Right ventricle myocardium inferior (tissue), 1 donor: ENCODE data around the gene WDR89. TPM values are rescaled to one million over a fixed set of nuclear protein-coding genes. Genes with fewer than 3 reads are reported as not detected.
A peak's percentile ranks its signal among the peaks of the same experiment; 100 is the strongest.
"Not testable (repeated sequence)": the region's sequence is repeated elsewhere in the genome, so short reads cannot be mapped to it uniquely, and the experiment has no call there.

Experiments
- ATAC-seq: fragments of 200-7000 bp; cut with Tn5 transposase; one replicate; pipeline ENCODE4 v1.9.1; 2020; ENCODE audit warnings: mild to moderate bottlenecking, moderate library complexity
- DNase-seq: peaks from one replicate; pipeline ENCODE4 v3.0.0; 2021; ENCODE audit errors: missing footprints
- intact Hi-C: fragments of 100-400 bp; cut with DNase I; formaldehyde crosslinking; loops from one replicate; pipeline ENCODE4 v1.11.0; 2022
- total RNA-seq: library from RNA; stranded (reverse); fragmentation: NEBNext Ultra II Directional; extraction: Animal tissue kit (Norgen Biotek cat#: 25700); gene quantifications from one replicate; pipeline ENCODE4 v1.2.1, GENCODE V29; 2021
- donor health status: DM: no; HTN: yes; CAD: no; lungs with severe emphysema.

Gene WDR89
- total RNA-seq, 1 donor from 2014 or later: 6.6 TPM

DNA sequence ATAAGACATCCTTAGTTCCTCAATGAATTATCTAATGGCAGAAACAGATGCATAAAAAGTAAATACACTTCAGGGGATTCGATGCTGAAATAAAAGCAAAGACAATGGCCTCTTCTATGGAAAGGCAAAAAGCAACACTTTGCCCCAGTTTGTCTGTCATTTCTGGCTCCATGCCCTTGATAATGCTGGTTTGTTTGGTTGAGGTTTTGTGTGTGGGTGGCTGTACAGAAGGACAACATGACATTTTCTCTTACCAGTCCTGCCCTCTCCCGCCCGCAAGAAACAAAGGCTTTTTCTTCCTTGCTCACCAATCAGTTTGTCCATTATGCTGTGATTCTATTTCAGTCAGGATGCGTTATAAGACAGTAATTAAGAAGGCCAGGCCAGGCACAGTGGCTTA, 18.1 kb upstream of the WDR89 start:
- intact Hi-C loops: no loop called here
- DNase-seq: no peak
- no peak for ATAC-seq

DNA sequence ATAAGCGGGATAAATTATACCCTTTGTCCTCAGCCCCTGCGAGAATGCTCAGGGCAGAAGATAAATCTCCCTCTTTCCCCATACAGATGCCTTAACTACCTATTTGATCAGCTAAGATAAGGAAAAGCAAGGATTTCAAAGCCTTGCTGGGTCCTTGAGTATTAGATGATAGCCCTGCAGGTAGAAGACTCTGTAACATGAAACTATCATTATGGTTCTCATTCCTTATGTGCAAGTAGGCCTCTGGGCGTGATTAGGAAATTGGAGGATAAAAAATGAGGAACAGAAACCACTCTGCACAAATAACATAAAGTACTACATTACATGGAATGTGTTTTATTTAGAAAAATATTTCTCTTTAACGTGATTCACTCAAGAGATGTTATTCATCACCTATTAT, 14.5 kb upstream of the WDR89 start:
- ATAC-seq: no peak
- DNase-seq: no peak
- intact Hi-C loops: no loop called here

DNA sequence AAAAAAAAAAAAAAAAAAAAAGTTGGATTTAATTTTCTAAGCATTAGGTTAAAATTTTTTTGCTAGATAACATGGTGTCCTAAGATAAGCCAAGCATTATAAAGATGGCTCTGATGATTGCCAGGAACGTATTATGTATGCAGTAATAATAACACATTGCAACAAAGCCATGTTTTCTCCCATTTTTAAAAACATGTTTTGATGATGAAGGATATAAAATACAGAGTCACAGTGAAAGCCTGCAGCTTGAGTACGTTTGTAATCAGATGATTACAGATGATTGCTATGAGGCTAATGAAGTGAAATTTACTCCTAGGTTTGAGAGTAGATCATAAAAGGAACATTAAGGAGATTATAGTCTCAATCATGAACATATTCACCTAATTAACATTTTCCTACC, 13.3 kb upstream of the WDR89 start:
- intact Hi-C loops: no loop called here
- DNase-seq (no peak), ATAC-seq (no peak)

DNA sequence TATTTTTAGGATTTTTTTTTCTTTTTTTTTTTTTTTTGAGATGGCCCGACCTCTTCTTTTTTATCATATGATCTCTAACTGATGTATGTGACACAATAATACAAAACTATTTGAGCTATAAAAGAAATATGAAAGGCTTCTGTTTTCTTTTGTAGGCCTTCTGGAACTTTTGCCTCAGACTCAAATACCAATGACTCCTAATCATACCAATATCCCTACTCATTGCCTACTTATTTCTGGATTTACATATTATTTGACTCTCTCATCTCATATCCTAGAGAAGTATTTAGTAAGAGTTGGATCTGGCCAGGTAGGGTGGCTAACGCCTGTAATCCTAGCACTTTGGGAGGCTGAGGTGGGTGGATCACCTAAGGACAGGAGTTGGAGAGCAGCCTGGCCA, 12.7 kb upstream of the WDR89 start:
- intact Hi-C loops: no loop called here
- ATAC-seq (no peak), DNase-seq (no peak)

DNA sequence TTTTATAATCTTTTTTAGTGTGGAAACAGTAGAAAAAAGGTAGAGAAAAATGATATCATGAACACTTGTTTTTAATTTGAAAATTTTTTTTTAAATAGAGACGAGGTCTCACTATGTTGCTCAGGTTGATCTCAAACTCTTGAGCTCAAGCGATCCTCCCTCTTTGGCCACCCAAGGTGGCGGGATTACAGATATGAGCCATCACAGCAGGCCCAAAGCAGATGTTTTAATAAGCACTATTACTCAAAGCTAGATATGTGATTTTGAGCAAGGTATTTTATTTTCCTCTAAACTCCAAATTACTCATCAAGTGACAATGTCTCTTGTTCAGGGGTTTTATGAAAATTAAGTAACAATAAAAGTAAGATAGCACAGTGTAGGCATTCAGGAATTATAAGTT, 10.7 kb upstream of the WDR89 start:
- intact Hi-C loops: no loop called here
- DNase-seq: no peak
- ATAC-seq: no peak

DNA sequence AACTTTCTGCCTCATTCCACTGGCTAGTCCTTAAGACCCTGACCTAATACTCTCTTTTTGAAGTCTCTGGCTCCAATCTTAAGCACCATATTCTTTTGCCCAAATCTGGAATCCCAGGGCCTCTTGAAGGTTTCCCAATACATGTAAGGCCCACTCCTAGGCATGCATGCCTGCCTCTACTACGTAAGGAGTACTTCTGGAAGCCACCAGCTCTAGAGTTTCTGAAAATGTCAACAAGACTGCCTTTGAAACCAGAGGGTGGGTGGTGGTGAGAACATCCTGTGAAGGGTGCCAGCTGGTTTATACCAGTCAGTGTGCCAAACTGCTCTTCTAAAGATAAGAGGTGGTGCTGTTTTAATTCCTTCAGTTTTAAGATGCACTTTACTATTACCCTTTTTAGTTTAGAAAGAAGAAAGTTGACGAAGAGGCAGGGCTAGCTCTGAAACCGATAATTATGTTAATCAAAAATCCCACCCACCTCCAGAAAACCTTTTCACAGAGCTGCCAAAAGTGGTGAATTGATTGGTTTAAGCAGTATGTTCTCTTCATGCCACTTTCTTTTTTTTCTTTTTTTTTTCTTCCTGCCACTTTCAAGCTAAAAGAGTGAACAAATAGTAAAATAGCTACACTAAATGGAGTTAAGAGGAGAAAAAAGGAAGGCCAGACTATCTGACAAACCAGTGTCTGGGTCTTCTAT, 8.7 kb upstream of the WDR89 start:
- ATAC-seq (no peak), DNase-seq (no peak)
- intact Hi-C loops: no loop called here

DNA sequence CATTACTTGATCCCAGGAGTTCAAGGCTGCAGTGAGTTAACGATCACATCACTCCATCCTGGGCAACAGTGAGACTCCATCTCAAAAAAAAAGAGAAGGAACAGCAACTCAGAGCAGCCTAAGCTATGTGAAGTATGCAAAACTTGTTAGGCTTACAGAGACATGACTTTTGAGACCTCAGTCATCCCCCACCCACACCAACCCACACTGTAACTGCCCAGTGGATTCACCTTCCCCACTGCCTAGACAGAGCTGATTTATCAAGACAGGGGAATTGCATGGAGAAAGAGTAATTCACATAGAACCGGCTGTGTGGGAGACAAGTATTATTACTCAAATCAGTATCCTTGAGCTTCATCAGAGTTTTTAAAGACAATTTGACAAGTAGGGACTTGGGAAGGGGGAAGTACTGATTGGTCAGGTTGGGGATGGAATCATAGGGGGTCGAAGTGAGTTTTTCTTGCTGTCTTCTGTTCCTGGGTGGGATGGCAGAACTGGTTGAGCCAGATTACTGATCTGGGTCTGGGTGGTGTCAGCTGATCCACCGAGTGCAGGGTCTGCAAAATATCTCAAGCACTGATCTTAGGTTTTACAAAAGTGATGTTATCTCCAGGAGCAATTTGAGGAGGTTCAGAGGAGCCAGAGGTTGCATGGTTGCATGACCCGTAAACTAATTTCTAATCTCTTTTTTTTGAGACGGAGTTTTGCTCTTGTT, 6.2 kb upstream of the WDR89 start:
- ATAC-seq (no peak), DNase-seq (no peak)
- intact Hi-C loops: no loop called here

DNA sequence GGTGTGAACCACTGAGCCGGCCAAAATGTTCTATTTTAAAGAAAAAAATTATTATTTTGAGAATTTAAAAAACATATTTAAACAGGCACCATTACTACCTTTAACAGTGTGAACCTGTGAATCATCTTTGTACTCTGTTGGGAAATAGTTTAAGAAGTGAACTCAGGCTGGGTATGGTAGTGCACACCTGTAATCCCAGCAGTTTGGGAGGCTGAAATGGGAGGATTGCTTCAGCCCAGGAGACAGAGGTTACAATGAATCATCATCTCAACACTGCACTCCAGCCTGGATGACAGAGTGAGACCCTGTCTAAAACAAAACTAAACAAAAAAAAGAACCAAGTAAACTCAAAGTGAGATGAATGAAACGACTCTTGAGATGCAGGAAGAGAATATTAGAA, 3.1 kb upstream of the WDR89 start:
- intact Hi-C loops: loop anchor here (5.0 kb wide), 3 partner anchors 83 to 693 kb away; partner anchors contain the start of gene SGPP1
- DNase-seq (no peak), ATAC-seq (no peak)

DNA sequence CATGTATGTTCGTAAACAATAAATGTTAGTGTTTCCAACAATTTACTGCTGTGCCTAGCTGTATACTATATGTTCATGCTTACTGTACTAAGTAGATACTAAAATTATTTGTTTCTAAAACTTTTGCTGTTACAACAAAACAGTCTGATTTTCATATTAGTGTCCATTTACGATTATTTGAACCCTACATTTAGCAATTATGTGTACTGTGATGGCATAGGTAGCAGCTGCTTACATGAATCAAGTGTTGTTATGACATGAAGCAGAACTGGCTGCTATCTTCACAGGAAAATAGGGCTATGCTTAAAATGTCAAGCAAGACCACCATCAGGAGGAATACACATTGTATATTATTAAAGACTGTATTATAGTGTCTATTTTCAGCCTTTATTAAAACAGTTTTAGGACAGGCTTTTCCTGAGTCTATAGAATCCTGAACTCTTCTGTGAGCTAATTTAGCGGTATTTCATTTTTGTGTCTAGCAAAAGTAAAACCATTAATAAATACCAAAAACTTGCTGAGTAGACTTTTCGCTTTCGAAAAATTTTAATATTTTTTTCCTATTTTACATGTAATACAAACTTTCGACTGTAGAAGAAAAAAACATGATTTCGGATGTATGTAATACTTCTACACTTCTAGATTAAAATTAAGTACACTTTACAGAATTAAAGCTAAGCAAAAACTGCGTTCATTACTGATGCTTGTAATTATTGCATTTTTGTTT, 1.1 kb upstream of the WDR89 start:
- intact Hi-C loops: loop anchor here (1.0 to 5.0 kb wide), 4 partner anchors 84 to 694 kb away; partner anchors contain the start of genes PPP2R5E and SGPP1
- no peak for ATAC-seq
- no peak for DNase-seq

DNA sequence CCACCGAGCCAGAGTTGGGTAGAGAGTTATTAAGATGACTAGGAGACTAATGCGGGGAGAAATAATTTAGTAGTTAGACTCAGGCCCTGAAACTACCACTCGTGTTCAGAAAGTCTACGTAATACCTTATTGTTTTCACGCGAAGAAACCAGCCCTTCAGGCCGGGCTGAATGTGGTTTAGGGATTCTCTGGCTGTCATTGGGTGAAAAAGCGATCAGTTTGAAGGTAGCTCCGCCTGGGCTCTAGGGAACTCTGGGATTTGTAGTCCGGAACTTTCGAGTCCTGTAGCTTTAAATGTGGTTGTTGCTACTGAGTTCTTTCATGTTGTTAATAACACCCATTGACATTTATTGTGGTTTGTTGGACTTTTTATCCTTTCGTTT, 549 bp upstream of the WDR89 start:
- ATAC-seq: peak; percentile 91
- no peak for DNase-seq

DNA sequence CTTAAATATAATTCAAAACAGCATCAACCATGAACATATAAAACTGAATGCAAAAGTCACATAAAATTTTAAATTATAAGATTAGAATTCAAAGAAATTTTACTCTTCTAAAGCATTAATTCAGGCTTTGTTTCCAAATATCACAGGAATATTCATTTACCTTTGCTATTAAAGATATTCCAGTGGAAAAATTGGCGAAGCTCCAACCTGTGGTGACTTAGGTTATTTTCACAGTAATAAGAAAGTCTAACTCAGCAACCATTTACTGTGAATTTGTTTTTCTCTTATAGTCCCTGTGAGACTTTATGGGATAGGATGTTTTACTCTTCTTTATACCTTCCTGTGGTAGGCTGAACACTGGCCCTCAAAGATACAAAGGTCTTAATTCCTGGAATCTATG, 3.2 kb downstream of the WDR89 start:
- ATAC-seq: no peak
- intact Hi-C loops: no loop called here
- DNase-seq: no peak

More for the DNA sequence above, 549 bp upstream of the WDR89 start:
- intact Hi-C loops: loop anchor here (1.0 to 5.0 kb wide), 4 partner anchors 85 to 695 kb away; partner anchors contain the start of genes PPP2R5E and SGPP1

DNA sequence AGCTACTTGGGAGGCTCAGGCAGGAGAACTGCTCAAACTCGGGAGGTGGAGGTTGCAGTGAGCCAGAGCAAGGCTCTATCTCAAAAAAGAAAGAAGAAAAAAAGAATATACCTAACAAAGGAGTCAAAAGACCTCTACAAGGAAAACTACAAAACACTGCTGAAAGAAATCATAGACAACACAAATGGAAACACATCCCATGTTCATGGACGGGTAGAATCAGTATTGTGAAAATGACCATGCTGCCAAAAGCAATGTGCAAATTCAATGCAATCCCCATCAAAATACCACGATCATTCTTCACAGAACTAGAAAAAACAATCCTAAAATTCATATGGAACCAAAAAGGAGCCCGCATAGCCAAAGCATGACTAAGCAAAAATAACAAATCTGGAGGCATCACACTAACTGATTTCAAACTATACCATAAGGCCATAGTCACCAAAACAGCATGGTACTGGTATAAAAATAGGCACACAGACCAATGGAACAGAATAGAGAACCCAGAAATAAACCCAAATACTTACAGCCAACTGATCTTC, 5.5 kb downstream of the WDR89 start:
- intact Hi-C loops, DNase-seq, ATAC-seq: not testable (repeated sequence)

DNA sequence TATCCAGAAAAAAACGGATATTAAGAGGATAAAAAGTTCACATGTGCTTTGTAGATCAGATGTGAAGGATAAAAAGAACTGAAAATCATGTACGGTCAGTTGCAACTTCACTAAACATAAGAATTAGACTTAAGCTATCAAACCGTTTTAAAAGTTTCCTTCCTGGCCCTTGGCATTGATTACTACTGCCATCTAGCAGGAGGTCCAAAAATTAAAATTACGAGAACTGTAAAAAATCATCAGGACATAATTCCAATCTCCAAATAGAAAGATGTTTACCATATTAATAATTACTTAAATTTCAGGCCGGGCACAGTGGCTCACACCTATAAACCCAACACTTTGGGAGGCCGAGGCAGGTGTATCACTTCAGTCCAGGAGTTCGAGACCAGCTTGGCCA, 7.9 kb downstream of the WDR89 start:
- ATAC-seq (no peak), DNase-seq (no peak)
- intact Hi-C loops: no loop called here

DNA sequence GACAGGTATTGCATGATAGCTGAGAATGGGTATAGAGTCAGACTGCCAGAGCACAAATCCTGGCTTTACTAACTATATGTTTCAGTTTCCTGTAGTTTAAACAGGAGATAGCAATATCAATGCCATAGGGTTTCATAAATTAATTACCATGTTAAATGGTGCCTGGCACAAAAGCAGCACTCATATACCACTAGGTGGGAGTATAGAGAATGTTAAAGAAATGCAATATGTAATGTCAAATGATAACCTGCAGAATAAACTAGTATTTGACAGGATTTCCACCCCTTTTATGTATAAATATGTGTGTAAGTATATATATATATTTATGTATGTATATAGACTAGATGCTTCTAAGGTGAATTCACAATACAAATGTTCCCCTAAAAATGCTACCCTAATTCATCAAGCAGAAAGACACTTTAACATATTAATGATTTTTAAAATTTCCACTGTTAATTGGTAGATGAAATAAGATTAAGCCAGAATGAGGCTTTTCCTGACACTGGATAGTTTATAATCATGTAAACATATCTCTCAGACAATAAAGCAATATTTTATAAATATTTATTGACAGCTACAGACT, 8.6 kb downstream of the WDR89 start:
- intact Hi-C loops: no loop called here
- DNase-seq (no peak), ATAC-seq (no peak)

DNA sequence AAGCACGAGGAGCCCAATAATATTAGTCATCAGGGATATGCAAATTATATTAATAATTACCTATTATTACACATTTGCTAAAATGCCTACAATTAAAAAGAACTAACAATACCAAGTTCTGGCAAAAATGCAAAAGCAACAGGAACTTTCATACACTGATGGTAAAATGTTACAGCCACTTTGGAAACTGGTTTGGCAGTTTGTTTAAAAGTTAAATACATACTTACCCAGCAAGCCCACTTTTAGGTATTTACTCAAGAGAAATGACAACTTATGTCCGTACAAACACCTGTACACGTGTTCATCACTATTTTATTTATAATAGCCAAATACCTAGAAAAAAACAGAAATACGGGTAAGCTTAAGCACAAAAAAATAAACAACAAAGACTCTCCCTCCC, 17.0 kb downstream of the WDR89 start:
- no peak for ATAC-seq
- intact Hi-C loops: no loop called here
- DNase-seq: no peak

DNA sequence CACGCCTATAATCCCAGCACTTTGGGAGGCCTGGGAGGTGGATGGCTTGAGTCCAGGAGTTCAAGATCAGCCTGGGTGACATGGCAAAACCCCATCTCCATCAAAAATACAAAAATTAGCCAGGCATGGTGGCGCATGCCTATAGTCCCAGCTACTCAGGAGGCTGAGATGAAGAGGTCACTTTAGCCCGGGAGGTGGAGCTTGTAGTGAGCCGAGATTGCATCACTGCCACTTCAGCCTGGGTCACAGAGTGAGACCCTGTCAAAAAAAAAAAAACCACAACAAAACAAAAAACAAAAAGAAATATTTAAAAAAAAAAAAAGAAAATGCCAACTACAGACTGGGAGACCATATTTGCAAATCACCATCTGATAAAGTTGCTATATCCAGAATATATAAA, 17.5 kb downstream of the WDR89 start:
- intact Hi-C loops: no loop called here
- ATAC-seq: no peak
- no peak for DNase-seq

DNA sequence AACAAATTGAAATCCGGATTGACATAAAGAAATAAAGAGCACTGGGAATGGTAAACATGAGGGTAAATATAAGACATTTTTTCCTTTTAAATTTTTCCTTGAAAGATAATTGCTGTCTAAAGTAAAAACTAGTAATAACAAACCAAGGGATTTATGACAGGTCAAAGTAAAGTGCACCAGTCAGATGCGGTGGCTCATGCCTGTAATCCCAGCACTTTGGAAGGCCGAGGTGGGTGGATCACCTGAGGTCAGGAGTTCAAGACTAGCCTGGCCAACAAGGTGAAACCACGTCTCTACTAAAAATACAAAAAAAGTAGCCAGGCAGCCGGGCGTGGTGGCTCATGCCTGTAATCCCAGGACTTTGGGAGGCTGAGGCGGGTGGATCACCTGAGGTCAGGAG, 19.7 kb downstream of the WDR89 start:
- DNase-seq, intact Hi-C loops, ATAC-seq: not testable (repeated sequence)

DNA sequence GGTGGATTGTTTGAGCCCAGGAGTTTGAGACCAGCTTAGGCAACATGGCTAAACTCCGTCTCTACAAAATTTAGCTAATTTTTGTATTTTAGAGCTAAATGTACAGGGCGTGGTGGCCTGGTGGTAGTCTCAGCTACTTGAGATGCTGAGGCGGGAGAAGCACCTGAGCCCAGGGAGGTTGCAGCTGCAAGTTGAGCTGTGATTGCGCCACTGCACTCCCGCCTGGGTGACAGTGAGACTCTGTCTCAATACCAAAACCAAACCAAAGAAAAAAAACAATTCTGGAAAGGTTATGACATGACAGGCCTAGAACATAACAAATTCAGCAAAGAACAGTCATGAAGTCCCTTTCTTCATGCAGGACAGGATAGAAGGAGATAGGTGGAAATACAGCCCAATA, 25.7 kb downstream of the WDR89 start:
- intact Hi-C loops: no loop called here
- ATAC-seq (no peak), DNase-seq (no peak)

DNA sequence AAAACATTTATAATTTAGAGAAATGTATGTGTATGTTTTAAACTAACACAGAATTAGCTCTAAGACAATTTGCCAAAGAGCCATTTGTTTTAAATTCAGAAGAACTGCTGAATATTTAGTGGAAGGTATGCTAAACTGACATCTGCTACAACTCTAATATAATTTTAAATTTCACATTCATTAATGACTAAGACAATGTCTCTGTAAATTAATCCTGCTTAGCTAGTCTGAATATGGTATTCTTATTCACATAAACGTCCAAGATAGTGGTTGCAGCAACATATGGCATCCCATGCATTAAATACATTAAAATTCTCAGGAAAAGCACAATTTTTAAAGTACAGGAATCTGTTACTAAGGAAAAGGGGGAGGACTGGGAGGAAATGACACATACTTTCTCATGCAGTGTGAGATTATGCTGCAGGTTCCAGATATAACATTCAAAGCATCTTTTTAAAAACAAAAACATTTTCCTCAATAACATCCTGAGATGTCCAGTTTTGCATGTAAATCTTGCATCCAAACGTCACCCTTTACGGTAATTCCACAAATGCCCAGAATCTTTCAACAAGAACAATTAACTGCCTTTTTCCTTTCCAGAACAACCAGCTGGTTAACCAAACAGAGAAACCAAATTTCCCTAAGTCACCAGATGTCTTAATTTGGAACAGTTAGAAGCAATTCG, 26.9 kb downstream of the WDR89 start:
- no peak for DNase-seq
- no peak for ATAC-seq
- intact Hi-C loops: no loop called here
